GM18861 (cell line): ENCODE measurements around the gene TSPAN10.

Source experiments
- ATAC-seq: cut with Tn5 transposase; IDR thresholded peaks from one replicate; pipeline ENCODE4 v1.9.1; 2021; ENCODE audit not compliant: unreplicated experiment

Gene TSPAN10

GRCh38 chr17:81686614-81687013 lies 49.6 kb downstream of the TSPAN10 start:
- ATAC-seq = no peak

DNA sequence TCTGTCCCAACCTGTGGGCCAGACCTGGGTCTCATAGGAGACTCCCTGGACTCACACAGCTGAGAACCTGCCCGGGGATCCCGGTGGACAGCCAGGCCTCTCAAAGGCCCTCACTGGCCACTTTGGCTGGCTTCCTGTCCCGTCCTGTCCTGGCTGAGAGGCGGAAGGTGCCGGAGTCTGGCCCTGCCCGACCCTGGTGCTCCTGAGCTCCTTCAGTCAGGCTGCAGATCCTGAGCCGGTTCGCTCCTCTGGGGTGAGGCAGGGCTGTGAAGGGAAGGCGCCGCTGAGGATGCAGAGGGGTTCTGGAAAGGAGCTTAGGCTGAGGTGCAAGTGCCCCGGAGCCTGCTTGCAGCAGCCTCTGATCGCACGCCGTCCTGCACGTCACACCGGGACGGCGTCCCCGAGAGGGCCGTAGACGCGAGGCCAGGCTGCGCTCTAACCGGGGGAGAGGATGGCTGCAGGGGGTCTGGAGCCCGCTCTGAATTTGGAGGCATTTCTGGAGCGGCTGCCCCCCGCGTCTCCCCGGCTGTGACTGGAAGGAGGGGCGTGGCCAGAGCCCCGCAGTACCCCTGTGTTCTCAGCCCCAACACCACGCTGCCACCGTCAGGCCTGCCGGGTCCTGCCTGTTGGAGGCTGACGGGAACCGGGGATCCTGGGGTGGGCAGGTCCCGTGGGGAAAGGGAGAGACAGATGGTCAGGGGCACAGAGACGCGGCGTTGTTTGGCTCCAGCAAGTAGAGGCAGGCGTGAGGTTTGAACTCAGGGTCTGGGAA lies 51.0 kb downstream of the TSPAN10 start:
- ATAC-seq = no peak

DNA sequence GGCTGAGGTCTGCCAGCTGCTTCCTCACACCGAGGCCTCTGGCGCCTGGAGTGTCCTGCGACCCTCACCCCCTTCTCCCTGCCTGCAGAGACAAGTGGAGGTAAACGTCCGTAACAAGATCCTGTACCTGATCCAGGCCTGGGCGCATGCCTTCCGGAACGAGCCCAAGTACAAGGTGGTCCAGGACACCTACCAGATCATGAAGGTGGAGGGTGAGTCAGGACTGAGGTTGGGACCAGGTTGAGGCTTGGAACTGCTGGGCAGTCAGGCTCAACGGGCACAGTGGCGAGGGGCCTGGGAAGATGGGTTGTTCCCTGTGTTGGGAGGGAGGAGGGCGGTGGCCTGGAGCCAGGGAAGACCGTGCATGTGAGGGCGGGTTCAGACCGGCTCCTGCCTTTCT lies 51.6 kb downstream of the TSPAN10 start:
- no peak for ATAC-seq

- no peak for ATAC-seq
Observed at GRCh38 chr17:81690066-81690465, 53.1 kb downstream of the TSPAN10 start.

GRCh38 chr17:81690549-81690948 lies 53.6 kb downstream of the TSPAN10 start:
- no peak for ATAC-seq

- ATAC-seq = no peak
Observed at GRCh38 chr17:81691196-81691595, 54.2 kb downstream of the TSPAN10 start.

GRCh38 chr17:81691608-81692007 lies 54.6 kb downstream of the TSPAN10 start:
- ATAC-seq = no peak

GRCh38 chr17:81693509-81694210 lies 56.7 kb downstream of the TSPAN10 start:
- ATAC-seq = no peak

GRCh38 chr17:81694810-81695209 lies 57.8 kb downstream of the TSPAN10 start:
- ATAC-seq = no peak

DNA sequence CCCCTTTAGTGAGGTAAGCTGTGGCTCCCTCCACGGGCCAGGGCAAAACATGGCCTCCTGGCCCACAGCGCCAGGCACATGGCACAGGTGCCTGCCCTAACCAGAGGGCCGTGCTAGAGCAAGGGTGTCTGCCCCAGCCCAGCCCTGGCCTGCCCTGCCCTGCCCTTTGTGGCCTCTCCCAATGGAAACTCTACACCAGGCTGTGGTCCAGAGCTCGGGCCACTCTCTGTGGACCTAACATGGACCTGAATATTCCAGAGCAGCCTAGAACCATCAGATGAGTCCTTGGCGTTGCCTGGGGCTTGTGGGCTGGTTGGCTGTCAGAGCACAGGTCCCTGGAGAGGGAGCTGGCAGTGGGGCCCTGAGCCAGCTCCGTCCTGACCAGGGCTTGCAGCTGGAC lies 58.2 kb downstream of the TSPAN10 start:
- ATAC-seq = no peak

DNA sequence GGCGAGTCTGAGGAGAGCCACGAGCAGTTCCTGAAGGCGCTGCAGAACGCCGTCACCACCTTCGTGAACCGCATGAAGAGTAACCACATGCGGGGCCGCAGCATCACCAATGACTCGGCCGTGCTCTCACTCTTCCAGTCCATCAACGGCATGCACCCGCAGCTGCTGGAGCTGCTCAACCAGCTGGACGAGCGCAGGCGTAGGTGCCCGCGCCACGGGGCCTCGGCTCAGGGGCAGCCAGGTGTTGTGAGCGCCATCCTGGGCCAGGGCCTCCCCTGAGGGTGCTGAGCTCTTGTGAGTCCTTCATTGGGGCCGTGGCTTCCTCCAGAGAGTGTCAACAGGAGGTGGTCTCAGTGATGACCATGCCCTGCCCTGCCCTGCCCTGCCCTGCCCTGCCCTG lies 58.8 kb downstream of the TSPAN10 start:
- ATAC-seq = no peak

- no peak for ATAC-seq
Observed at GRCh38 chr17:81696218-81696941, 59.4 kb downstream of the TSPAN10 start.

DNA sequence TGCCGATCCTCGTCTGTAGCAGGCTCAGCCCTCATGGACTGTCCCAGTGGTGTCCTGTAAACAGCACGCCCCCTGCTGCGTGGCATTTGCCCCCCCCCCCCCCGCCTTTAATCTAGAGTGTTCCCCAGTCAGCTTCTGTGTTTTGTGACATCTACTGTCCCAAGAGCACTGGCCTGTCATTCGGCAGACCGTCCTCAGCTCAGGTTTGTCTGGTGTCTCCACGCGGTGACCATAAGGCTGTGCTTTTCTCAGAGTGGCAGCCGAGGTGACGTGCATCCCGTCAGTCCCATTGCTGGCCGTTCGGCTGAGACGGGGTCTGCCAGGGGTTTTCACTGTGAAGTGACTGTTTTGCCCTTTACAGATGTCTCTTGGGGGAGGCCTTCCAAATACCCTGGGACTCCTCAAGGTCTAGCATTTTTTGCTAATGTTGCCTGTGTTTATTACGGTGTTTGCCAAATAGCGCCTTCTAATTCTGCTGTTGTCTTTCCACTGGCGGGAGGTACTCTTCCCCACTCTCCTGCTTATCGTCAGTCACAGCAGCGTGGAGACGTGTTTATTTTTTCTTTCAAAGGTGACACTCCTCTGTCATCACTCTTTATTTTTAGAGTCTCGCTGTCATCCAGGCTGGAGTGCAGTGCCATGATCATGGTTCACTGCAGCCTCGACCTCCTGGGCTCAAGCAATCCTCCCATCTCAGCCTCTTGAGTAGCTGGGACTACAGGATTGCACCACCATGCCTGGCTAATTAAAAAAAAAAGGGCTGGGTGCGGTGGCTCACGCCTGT lies 60.5 kb downstream of the TSPAN10 start:
- ATAC-seq = no peak
